HepG2 (cell line): ENCODE results near the gene NFATC1. TPM values are rescaled to one million over a fixed set of nuclear protein-coding genes. Genes with fewer than 3 reads are reported as not detected.

Experiments used
- ATAC-seq: fragments of 200-7000 bp; cut with Tn5 transposase; 3 replicates; pipeline ENCODE4 v1.9.1; 2020; ENCODE audit warnings: mild to moderate bottlenecking, moderate library complexity
- BruUV-seq: library from RNA; stranded (reverse); fragments of 400-500 nt; replicated peaks from 2 replicates; lab custom pipeline; 2021; lab: Mats Ljungman, UMichigan
- CTCF ChIA-PET: fragments of 300-600 bp; formaldehyde crosslinking; extraction: SDS; loops from one replicate; lab custom pipeline; 2021; ENCODE audit warnings: low total read pairs, inconsistent platforms, low intra/inter-chr PET ratio; lab: Yijun Ruan, JAX
- POLR2A ChIA-PET: fragments of 350-600 bp; sonication (Branson Sonifier 250); formaldehyde crosslinking; loops from one replicate; lab custom pipeline; 2020; ENCODE audit warnings: antibody characterized with exemption, inconsistent platforms; lab: Yijun Ruan, JAX
- DNase-seq: peaks from one replicate; pipeline ENCODE4 v3.0.0-alpha.2; 2015; ENCODE audit warnings: low spot score
- FAIRE-seq: peaks from 3 replicates; lab custom pipeline; 2011; peaks lifted over from hg19 to GRCh38; lab: Jason Lieb, UNC
- H2AFZ ChIP-seq: one replicate; pipeline ENCODE4 v1.6.1; 2011; ENCODE audit warnings: low read length, inconsistent platforms
- H3K27ac ChIP-seq: fragments of 300-600 bp; 3 replicates; pipeline ENCODE4 v1.8.0; 2011; ENCODE audit warnings: mixed run types, mild to moderate bottlenecking, mixed read lengths, low read length, inconsistent platforms; ENCODE audit not compliant: insufficient read depth; ENCODE audit errors: extremely low read length
- H3K27me3 ChIP-seq, 2 experiments: fragments of 200-600 bp in 1 of 2; 2 replicates in 1 of 2; 3 replicates in 1 of 2; pipeline versions ENCODE4 v1.6.0 to v1.8.0; 2011; ENCODE audit warnings: low read length in 2 of 2, mild to moderate bottlenecking in 2 of 2, moderate library complexity in 2 of 2, inconsistent platforms in 1 of 2; ENCODE audit not compliant: insufficient read depth in 2 of 2, control insufficient read depth in 1 of 2
- H3K36me3 ChIP-seq, 2 experiments: fragments of 200-600 bp in 1 of 2; replicated peaks in 1 of 2; 2 replicates in 1 of 2; 3 replicates in 1 of 2; pipeline versions ENCODE4 v1.5.1 to v1.8.0; 2011; ENCODE audit warnings: low read length in 2 of 2, inconsistent platforms in 1 of 2; ENCODE audit not compliant: insufficient read depth in 2 of 2, control insufficient read depth in 1 of 2
- H3K4me1 ChIP-seq: 2 replicates; pipeline ENCODE4 v1.5.1; 2012; ENCODE audit warnings: low read length, inconsistent platforms; ENCODE audit not compliant: insufficient read depth
- H3K4me2 ChIP-seq: 2 replicates; pipeline ENCODE4 v1.6.0; 2011; ENCODE audit warnings: low read depth, low read length, inconsistent platforms
- H3K4me3 ChIP-seq, 3 experiments: fragments of 200-600 bp in 1 of 3; sonication (generic), shearing (Covaris generic) in 1 of 3; replicated peaks in 1 of 3; 2 replicates each; pipeline ENCODE4 v1.5.1; 2011 to 2016; ENCODE audit warnings: low read length in 3 of 3, inconsistent platforms in 2 of 3, low read depth in 2 of 3, mild to moderate bottlenecking in 2 of 3, control low read depth in 1 of 3, mixed read lengths in 1 of 3; ENCODE audit not compliant: insufficient read depth in 1 of 3
- H3K79me2 ChIP-seq: one replicate; pipeline ENCODE4 v1.6.1; 2011; ENCODE audit warnings: low read length, inconsistent platforms; ENCODE audit not compliant: insufficient read depth
- H3K9ac ChIP-seq: 2 replicates; pipeline ENCODE4 v1.6.0; 2011; ENCODE audit warnings: mild to moderate bottlenecking, low read depth, low read length, inconsistent platforms; ENCODE audit not compliant: insufficient read depth
- H3K9me3 ChIP-seq: 2 replicates; pipeline ENCODE4 v1.5.1; 2012; ENCODE audit warnings: mild to moderate bottlenecking, low read length
- H4K20me1 ChIP-seq: 2 replicates; pipeline ENCODE4 v1.6.0; 2011; ENCODE audit warnings: inconsistent platforms, mild to moderate bottlenecking, low read length, moderate library complexity; ENCODE audit not compliant: insufficient read depth
- AHR ChIP-seq: IDR thresholded peaks from 2 replicates; pipeline ENCODE4 v1.6.1; 2018; ENCODE audit warnings: missing genetic modification reagents, missing compliant biosample characterization
- ARNT ChIP-seq: fragments of 450-650 bp; IDR thresholded peaks from 2 replicates; pipeline ENCODE4 v1.6.1; 2017
- GRHL1 ChIP-seq: sonication (generic); formaldehyde crosslinking; conservative IDR thresholded peaks from 2 replicates; pipeline ENCODE4 v1.8.0; 2022; ENCODE audit warnings: missing genetic modification reagents
- HNRNPUL1 ChIP-seq: fragments of 200-400 bp; formaldehyde crosslinking; IDR thresholded peaks from 2 replicates; pipeline ENCODE4 v1.6.1; 2017; ENCODE audit warnings: low read depth, mild to moderate bottlenecking, low read length, moderate library complexity
- MNT ChIP-seq: fragments of 450-650 bp; IDR thresholded peaks from 2 replicates; pipeline ENCODE4 v1.6.1; 2016
- PHF5A ChIP-seq: IDR thresholded peaks from one replicate; pipeline ENCODE4 v1.6.1; 2018; ENCODE audit warnings: low read depth, missing genetic modification reagents; ENCODE audit not compliant: unreplicated experiment
- ZFP36L1 ChIP-seq: sonication (generic); formaldehyde crosslinking; IDR thresholded peaks from 2 replicates; pipeline ENCODE4 v1.8.0; 2022; ENCODE audit warnings: mild to moderate bottlenecking, missing genetic modification reagents, moderate library complexity
- ZFP90 ChIP-seq: sonication (generic); formaldehyde crosslinking; IDR thresholded peaks from 2 replicates; pipeline ENCODE4 v1.8.0; 2022; ENCODE audit warnings: missing genetic modification reagents, mild to moderate bottlenecking, inconsistent platforms, borderline replicate concordance
- ZNF850 ChIP-seq: sonication (generic); formaldehyde crosslinking; conservative IDR thresholded peaks from 2 replicates; pipeline ENCODE4 v1.9.0; 2021; ENCODE audit warnings: mild to moderate bottlenecking, missing genetic modification reagents
- WGBS: methylation state at CpG from one replicate; pipeline ENCODE4 v1.1.6; 2017; ENCODE audit warnings: low lambda C conversion rate; 5-methylcytosine and 5-hydroxymethylcytosine counted together
- in situ Hi-C: cut with HindIII; loops from 2 replicates; pipeline ENCODE4 v1.10.0; 2017; ENCODE audit warnings: low pct_unique_long_range_greater_than_20kb; ENCODE audit not compliant: extremely low pct_ligation_motif_present
- intact Hi-C: fragments of 100-400 bp; cut with micrococcal nuclease; formaldehyde crosslinking; loops from one replicate; pipeline ENCODE4 v1.10.0; 2022; ENCODE audit not compliant: unreplicated experiment
- polyA plus RNA-seq, 8 experiments: library from polyadenylated mRNA; depleted of rRNA in 3 of 8; stranded (reverse) in 7 of 8; unstranded in 1 of 8; fragments of >200 nt; fragmentation: Illumina TruSeq in 4 of 8; extraction: Trizol in 4 of 8; gene quantifications; 2 replicates each; pipeline versions ENCODE4 v1.2.1 to v1.2.3, GENCODE V29; 2011 to 2016; ENCODE audit warnings: low read depth in 4 of 8, missing spikeins in 1 of 8, mixed read lengths in 1 of 8; ENCODE audit not compliant: insufficient read depth in 1 of 8
- total RNA-seq, 5 experiments: library from RNA; depleted of rRNA; stranded (reverse); fragments of >200 nt; fragmentation: Illumina TruSeq; extraction: Trizol; gene quantifications; 2 replicates each; pipeline ENCODE4 v1.2.3, GENCODE V29; 2016; ENCODE audit warnings: low read depth in 1 of 5
- TF ChIP-seq, protein P1 (sequence below): sonication (generic); formaldehyde crosslinking; conservative IDR thresholded peaks from 2 replicates; pipeline ENCODE4 v1.4.0; 2020; ENCODE audit warnings: missing genetic modification reagents

NFATC1 gene
- total and polyA plus RNA-seq, 2 of the 13 experiments (the other 11 are each of a cell fraction or from before 2014, with no cell fraction given), result not detected

GRCh38 chr18:79559436-79559835 is 163.7 kb downstream of the NFATC1 start:
- Histone ChIP-seq H3K36me3 (no peaks in the 10 kb centered on the region), H3K9ac (no peak overlapping the region), H2AFZ (no peak overlapping the region), H3K27ac (no peak overlapping the region), H3K79me2 (no peaks in the 10 kb centered on the region), H3K4me1 (no peaks in the 10 kb centered on the region), H3K27me3 (peaks cover 12 to 32% of the 10 kb centered on the region in 2 experiments), H3K4me2 (no peak overlapping the region), H4K20me1 (0 out of 2 replicates have a peak, but pooled peaks cover 4% of the 10 kb centered on the region), H3K9me3 (no peaks in the 10 kb centered on the region), H3K4me3 (no peak overlapping the region)
- no peak for TF ChIP-seq PHF5A (CRISPR knock-in tag)
- no peak for TF ChIP-seq ARNT
- no peak for TF ChIP-seq GRHL1
- no peak for TF ChIP-seq ZNF850 (CRISPR knock-in tag)
- TF ChIP-seq MNT, result no peak
- TF ChIP-seq, protein P1, sequence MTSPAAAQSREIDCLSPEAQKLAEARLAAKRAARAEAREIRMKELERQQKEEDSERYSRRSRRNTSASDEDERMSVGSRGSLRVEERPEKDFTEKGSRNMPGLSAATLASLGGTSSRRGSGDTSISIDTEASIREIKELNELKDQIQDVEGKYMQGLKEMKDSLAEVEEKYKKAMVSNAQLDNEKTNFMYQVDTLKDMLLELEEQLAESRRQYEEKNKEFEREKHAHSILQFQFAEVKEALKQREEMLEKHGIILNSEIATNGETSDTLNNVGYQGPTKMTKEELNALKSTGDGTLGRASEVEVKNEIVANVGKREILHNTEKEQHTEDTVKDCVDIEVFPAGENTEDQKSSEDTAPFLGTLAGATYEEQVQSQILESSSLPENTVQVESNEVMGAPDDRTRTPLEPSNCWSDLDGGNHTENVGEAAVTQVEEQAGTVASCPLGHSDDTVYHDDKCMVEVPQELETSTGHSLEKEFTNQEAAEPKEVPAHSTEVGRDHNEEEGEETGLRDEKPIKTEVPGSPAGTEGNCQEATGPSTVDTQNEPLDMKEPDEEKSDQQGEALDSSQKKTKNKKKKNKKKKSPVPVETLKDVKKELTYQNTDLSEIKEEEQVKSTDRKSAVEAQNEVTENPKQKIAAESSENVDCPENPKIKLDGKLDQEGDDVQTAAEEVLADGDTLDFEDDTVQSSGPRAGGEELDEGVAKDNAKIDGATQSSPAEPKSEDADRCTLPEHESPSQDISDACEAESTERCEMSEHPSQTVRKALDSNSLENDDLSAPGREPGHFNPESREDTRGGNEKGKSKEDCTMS (CRISPR knock-in tag), result no peak
- TF ChIP-seq ZFP36L1, result no peak
- TF ChIP-seq ZFP90 (CRISPR knock-in tag), result no peak
- no peak for TF ChIP-seq AHR
- TF ChIP-seq HNRNPUL1, result no peak
- in situ Hi-C loops, result no loop called here
- WGBS, result 49% methylated on average over 15 of the region's 15 CpGs
- intact Hi-C loops, result no loop called here
- no peak for ATAC-seq
- BruUV-seq, result no TSS peak
- FAIRE-seq, result no peak
- ChIA-PET CTCF (no interaction called here), POLR2A (no interaction called here)
- DNase-seq, result no peak
